GM18499 (cell line): Measurements from ENCODE around the gene CACNA1B.

Source experiments
- ATAC-seq: cut with Tn5 transposase; IDR thresholded peaks from one replicate; pipeline ENCODE4 v1.9.1; 2021; ENCODE audit warnings: moderate number of reproducible peaks; ENCODE audit not compliant: insufficient read depth, unreplicated experiment

CACNA1B gene

DNA sequence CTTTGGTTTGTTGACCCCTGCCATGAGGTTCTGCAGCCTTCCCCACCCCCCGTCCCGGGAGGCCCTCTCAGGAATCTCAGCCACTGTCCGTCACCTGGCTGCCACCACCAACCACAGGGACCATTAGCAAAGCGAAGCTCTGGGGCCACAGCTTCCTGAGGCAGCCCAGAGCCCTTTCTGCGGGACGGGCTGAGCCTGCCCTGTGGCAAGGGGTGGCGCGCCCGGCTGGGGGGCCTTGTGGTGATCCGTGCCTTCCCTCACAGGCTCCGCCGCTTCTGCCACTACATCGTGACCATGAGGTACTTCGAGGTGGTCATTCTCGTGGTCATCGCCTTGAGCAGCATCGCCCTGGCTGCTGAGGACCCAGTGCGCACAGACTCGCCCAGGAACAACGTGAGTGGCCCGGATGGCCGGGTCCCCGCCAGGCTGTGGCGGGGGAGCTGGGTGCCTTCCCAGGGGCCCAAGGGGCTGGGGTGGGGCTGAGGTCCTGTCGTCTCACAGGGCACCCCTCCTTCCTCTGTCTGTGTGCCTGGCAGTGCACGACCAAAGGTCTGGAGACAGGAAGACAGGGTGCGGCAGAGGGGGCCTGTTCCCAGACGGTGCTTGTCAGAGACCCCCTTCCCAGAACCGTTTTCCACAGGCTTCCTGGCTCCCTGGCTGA is 169.2 kb downstream of the CACNA1B start:
- no peak for ATAC-seq

GRCh38 chr9:138047469-138048040 is 170.0 kb downstream of the CACNA1B start:
- no peak for ATAC-seq

- ATAC-seq, result no peak
Measured at GRCh38 chr9:138048184-138048583, 170.6 kb downstream of the CACNA1B start.

- ATAC-seq, result no peak
Measured at GRCh38 chr9:138049085-138049778, 171.7 kb downstream of the CACNA1B start.

DNA sequence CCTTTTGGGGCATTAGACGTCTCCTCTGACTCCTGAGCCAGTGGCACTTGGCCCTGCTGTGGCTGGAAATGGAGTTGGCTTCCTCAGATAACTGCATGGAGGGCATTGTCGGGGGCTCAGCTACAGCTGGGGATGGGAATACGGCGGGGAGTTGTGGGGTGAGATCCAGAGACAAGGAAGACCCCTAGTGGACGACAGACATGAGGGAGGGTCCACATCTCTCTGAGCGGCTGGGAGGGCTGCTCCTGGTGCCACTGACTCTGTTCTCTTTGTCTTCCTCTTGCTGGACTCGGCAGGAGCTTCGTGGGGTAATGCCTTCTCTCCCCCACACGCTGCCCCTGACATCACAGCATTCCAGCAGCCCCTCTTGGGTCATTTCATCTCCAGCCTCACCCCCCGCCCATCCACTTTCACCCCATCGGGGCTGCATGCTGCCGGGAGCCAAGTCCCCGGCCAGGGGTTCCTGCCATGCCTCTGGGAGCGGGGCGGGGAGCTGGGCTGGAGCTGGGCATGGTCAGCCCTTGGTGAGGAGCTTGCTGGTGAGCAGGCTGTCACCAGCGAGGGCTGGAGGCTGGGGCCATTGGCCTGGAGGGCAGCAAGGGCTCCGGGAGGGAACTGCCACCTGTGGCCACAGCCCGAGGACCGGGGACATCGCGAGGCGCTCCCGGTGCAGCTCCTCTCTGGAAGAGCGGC is 172.3 kb downstream of the CACNA1B start:
- ATAC-seq, result no peak

GRCh38 chr9:138050472-138051330 is 173.1 kb downstream of the CACNA1B start:
- no peak for ATAC-seq

GRCh38 chr9:138051586-138052321 is 174.2 kb downstream of the CACNA1B start:
- no peak for ATAC-seq

DNA sequence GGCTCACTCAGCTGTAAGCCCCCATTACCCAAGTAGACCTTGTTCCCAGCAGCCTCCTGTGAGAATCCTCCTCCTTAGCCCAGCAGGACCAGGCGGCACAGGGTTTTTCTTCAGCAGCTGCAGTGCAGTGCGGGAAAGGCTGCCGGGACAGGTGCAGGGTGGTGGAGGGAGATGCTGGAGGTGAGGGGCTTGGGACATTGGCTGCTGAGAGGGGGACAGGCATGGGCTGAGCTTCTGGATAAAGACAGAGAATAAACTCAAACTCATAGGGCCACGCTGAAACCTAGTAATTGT is 174.7 kb downstream of the CACNA1B start:
- ATAC-seq, result no peak

DNA sequence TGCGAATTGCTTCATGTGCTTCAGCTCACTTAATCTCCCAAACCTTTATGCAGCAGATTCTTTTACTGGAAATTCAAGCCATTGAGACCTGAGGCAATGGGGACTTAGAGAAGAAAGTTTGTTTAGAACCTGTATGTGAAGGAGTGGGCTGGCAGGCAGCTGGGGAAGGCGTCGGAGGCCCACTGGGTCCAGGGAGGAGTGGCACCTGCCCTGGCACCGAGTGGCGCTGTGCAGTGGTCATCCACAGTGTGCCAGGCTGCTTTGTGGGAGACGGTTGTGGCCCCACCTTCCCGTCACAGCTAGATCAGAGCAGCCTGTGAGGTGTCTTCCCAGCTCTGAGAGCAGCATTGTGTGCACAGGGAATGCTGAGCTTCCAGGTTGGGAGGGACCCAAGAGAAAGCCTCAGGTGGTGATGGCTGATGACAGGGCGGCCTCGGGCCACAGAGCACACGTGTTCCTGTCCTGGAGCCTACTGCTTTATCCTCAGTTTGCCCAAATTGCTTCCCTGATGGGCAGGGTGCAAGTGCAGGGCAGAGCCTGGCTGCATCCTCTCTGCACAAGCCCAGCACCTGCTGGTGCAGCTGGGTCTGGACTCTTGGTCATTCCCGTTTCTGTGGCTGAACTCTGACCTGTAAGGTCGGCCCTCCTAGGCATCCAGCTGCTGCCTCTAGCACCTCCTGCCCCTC is 175.2 kb downstream of the CACNA1B start:
- ATAC-seq, result no peak

- no peak for ATAC-seq
Measured at GRCh38 chr9:138053321-138053868, 175.8 kb downstream of the CACNA1B start.

GRCh38 chr9:138053996-138054752 is 176.6 kb downstream of the CACNA1B start:
- ATAC-seq, result no peak

DNA sequence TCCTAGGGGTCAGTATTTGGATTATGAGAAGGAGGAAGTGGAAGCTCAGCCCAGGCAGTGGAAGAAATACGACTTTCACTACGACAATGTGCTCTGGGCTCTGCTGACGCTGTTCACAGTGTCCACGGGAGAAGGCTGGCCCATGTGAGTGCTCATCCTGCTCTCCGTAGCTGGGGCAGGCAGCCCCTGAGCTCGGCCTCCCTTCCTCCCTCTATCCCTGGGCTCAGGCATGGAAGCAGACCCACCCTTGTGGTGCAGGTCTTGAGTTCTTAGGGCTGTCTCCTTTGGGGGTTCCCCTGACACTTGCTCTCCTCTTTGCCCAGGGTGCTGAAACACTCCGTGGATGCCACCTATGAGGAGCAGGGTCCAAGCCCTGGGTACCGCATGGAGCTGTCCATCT is 180.1 kb downstream of the CACNA1B start:
- no peak for ATAC-seq

DNA sequence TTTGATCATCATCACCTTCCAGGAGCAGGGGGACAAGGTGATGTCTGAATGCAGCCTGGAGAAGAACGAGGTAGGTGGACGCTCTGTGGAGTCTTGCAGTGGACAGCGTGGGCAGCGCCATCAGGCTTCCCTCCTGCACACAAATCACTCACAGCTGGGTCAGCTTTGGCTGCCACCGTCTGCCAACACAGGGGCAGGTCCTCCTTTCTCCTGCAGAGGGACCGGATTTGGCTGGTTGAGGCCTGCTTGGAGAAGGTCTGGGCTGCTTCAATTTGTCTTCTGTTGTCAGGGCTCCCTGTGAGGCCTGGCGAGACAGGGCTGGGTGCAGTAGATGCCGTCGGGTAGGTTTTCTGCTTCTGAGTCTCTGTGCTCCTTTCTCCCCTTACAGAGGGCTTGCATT is 180.6 kb downstream of the CACNA1B start:
- no peak for ATAC-seq

GRCh38 chr9:138059196-138059595 is 181.6 kb downstream of the CACNA1B start:
- no peak for ATAC-seq

DNA sequence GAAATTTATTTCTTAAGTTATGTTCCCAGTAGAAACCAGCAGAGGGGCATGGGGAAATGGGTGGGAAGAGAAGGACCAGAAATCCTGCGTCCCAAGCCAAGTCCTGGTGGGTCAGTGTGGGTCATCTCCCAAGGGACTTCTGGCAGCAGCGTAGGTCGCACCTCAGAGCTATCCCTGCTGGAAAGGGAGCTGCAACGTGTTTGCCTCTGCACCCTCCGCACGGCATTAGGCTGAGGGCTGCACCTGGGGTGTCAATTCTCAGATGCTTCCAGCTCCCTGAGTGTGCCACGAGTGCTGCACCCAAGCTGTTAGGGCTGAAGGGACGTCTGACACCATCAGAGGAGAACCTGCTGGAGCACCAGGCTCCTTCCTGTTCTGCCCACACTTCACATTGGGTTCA is 182.8 kb downstream of the CACNA1B start:
- ATAC-seq, result no peak

- ATAC-seq, result no peak
Measured at GRCh38 chr9:138060881-138061280, 183.3 kb downstream of the CACNA1B start.

DNA sequence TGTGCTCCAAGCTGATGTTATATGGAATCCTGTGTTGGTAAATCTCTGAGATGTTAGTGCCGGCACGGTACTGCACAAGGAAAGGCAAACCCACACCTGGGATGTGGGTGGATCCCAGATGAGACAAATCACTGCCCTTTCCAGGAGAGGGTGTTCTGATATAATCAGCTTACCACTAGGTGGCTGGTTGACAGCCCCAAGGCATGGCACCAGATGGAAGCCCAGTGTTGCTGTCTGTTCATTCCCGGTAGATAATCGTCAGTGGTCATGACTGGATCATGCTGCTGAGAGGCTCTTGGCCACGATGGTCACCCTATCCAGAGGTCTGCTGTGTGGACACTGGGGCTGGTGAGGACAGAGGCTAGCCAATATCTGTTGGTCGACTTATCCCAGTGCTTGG is 184.0 kb downstream of the CACNA1B start:
- no peak for ATAC-seq

DNA sequence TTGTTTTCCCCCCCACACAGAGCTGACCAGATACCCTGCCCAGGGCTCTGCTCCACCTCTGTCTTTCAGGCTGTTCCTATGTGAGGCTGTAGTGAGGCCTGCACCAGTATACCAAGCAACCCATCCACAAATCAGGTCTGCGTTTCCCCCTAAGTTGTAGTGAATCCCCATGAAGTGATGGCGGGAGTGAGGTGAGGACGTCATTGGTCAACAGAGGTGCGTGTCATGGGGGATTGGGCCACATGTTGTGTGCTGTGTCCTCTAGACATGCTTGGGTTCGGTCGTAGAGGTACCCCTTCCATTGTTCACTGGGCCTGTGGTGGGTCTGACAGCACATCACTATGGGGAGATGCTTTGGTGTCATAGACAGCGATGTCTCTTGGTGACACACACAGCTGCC is 184.6 kb downstream of the CACNA1B start:
- no peak for ATAC-seq
